GM12872 (cell line): ENCODE results near the gene SDR42E1.

Experiments
- CTCF ChIP-seq: IDR thresholded peaks from 3 replicates; pipeline ENCODE4 v1.5.1; 2011; ENCODE audit warnings: low read depth, mild to moderate bottlenecking, low read length, moderate library complexity; ENCODE audit not compliant: insufficient read depth

SDR42E1 gene

GRCh38 chr16:82011199-82011641, at the start of gene SDR42E1:
Gene SDR42E1 (minus strand): TSS chr16:82011470. CDS start chr16:82000858, 10,612 bp downstream.
- no peak for TF ChIP-seq CTCF

- no peak for TF ChIP-seq CTCF
These were observed 48.7 kb upstream of the SDR42E1 start for GRCh38 chr16:82059983-82060421.

- TF ChIP-seq CTCF = no peak
These were observed 48.1 kb upstream of the SDR42E1 start for GRCh38 chr16:82059161-82059982.

- TF ChIP-seq CTCF = no peak
These were observed 45.3 kb upstream of the SDR42E1 start for GRCh38 chr16:82056550-82056896.

- TF ChIP-seq CTCF = no peak
These were observed 44.7 kb upstream of the SDR42E1 start for GRCh38 chr16:82055728-82056549.

GRCh38 chr16:82055117-82055516, 43.8 kb upstream of the SDR42E1 start:
- no peak for TF ChIP-seq CTCF

GRCh38 chr16:82051656-82052055, 40.4 kb upstream of the SDR42E1 start:
- TF ChIP-seq CTCF = no peak
